AG04449 (cell line): ENCODE measurements around the gene ACBD4.
A peak's percentile ranks its signal among the peaks of the same experiment; 100 is the strongest.

ENCODE experiments used
- CTCF ChIA-PET: fragments of 350-600 bp; formaldehyde crosslinking; extraction: SDS; loops from one replicate; lab custom pipeline; 2021; ENCODE audit warnings: antibody characterized with exemption; lab: Yijun Ruan, JAX
- POLR2A ChIA-PET: fragments of 400-600, 350-600 bp; formaldehyde crosslinking; extraction: SDS; loops from one replicate; lab custom pipeline; 2020; ENCODE audit warnings: antibody characterized with exemption, inconsistent platforms; lab: Yijun Ruan, JAX
- DNase-seq: peaks from one replicate; pipeline ENCODE4 v3.0.0-alpha.2; 2010; ENCODE audit warnings: low read depth, low spot score
- H3K4me3 ChIP-seq: 2 replicates; pipeline ENCODE4 v1.5.1; 2011; ENCODE audit warnings: low read depth, mild to moderate bottlenecking, control low read depth, low read length
- TF ChIP-seq, protein P1 (sequence below): IDR thresholded peaks from one replicate; pipeline ENCODE4 v1.5.1; 2011; ENCODE audit warnings: mild to moderate bottlenecking, moderate library complexity, low read length, control low read depth, inconsistent platforms; ENCODE audit not compliant: insufficient read depth; ENCODE audit errors: missing control alignments

Gene ACBD4

GRCh38 chr17:45088741-45089140 lies 46.7 kb upstream of the ACBD4 start:
- TF ChIP-seq, protein P1, sequence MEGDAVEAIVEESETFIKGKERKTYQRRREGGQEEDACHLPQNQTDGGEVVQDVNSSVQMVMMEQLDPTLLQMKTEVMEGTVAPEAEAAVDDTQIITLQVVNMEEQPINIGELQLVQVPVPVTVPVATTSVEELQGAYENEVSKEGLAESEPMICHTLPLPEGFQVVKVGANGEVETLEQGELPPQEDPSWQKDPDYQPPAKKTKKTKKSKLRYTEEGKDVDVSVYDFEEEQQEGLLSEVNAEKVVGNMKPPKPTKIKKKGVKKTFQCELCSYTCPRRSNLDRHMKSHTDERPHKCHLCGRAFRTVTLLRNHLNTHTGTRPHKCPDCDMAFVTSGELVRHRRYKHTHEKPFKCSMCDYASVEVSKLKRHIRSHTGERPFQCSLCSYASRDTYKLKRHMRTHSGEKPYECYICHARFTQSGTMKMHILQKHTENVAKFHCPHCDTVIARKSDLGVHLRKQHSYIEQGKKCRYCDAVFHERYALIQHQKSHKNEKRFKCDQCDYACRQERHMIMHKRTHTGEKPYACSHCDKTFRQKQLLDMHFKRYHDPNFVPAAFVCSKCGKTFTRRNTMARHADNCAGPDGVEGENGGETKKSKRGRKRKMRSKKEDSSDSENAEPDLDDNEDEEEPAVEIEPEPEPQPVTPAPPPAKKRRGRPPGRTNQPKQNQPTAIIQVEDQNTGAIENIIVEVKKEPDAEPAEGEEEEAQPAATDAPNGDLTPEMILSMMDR, result no peak
- ChIA-PET POLR2A (no interaction called here), CTCF (interaction anchor here (1.1 to 4.1 kb wide), 5 partner anchors 8 to 168 kb away, joined by 4 to 21 read pairs (median 15); partner anchors contain the start of genes ACBD4 and PLCD3)
- DNase-seq, result no peak
- no peak overlapping the region for H3K4me3 ChIP-seq

DNA sequence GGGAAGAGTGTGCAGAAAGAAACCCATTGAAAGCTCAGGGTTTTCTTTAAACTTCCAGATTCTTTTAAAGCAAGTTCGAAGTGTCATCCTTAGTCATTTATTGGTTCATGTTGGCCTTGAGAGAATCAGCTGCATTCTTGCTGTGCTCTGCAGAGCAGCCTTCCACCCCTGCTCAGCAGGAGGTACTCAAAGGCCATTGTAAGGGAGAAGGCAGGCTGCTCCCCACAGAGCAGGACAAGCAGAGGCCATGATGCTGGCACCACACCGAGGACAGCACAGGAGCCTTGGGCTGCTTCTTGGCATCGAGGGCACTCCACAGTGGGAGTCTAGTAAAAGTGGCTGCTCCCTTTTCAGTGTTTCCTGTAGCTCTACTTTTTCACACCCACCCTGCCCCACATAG lies 44.8 kb upstream of the ACBD4 start:
- H3K4me3 ChIP-seq, result no peak overlapping the region
- no peak for DNase-seq
- CTCF ChIA-PET, result interaction anchor here (1.0 to 2.2 kb wide), 3 partner anchors 9 to 45 kb away, joined by 5 to 16 read pairs (median 11); partner anchors contain the start of gene ACBD4
- POLR2A ChIA-PET, result interaction anchor here (0.7 kb wide), 1 partner anchor 320 kb away, joined by 3 read pairs; no protein-coding TSS in a partner anchor
- TF ChIP-seq, protein P1, result no peak

- H3K4me3 ChIP-seq, result no peak overlapping the region
- ChIA-PET CTCF (interaction anchor here (5.8 to 9.3 kb wide), 3 partner anchors 15 to 38 kb away, joined by 45 to 123 read pairs (median 107); partner anchors contain the start of gene PLCD3), POLR2A (no interaction called here)
- DNase-seq, result no peak
- TF ChIP-seq, protein P1, result no peak
Observed at GRCh38 chr17:45091778-45092425, 43.6 kb upstream of the ACBD4 start.

DNA sequence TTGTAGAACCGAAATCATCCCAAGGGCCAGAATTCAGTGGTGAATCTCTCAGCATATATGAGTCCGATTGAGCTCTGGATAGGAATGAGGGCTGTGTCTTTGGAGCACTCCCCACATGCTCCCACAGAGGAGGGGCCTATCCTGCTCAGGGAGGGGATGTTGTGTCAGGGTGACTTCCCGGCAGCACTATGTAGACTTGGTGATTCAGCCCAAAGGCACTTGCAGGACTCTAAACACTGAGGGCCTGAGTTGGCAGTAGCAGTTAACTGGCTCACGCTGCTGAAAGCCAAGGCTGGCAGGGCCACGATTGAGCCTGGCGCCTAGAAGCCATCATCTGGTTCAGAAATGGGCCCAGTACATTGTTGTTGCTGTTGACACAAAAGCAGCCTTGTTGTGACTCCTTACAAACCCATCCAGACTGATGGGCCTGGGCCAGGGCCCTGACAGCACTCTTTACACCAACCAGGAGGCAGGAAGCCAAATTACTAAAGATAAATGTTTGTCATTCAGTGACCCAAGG lies 42.5 kb upstream of the ACBD4 start:
- H3K4me3 ChIP-seq, result no peak overlapping the region
- ChIA-PET CTCF (interaction anchor here (5.5 to 9.3 kb wide), 4 partner anchors 14 to 42 kb away, joined by 45 to 123 read pairs (median 77); partner anchors contain the start of genes ACBD4 and PLCD3), POLR2A (interaction anchor here (1.0 kb wide), 1 partner anchor 30 kb away, joined by 3 read pairs; no protein-coding TSS in a partner anchor)
- TF ChIP-seq, protein P1, result no peak
- peak; percentile 96 for DNase-seq

- ChIA-PET CTCF (interaction anchor here (0.9 to 9.3 kb wide), 7 partner anchors 13 to 173 kb away, joined by 4 to 123 read pairs (median 72); partner anchors contain the start of genes ACBD4 and PLCD3), POLR2A (no interaction called here)
- no peak for DNase-seq
- TF ChIP-seq, protein P1, result no peak
- no peak overlapping the region for H3K4me3 ChIP-seq
Observed at GRCh38 chr17:45093444-45094110, 41.9 kb upstream of the ACBD4 start.

GRCh38 chr17:45096141-45096540 lies 39.3 kb upstream of the ACBD4 start:
- ChIA-PET POLR2A (interaction anchor here (1.2 kb wide), 1 partner anchor 37 kb away, joined by 3 read pairs; the partner anchor contains the start of gene PLCD3), CTCF (interaction anchor here (0.8 to 9.3 kb wide), 17 partner anchors 9 to 318 kb away, joined by 3 to 123 read pairs (median 16); partner anchors contain the start of genes ACBD4, DCAKD and PLCD3)
- no peak for DNase-seq
- TF ChIP-seq, protein P1, result peak; percentile 51
- H3K4me3 ChIP-seq, result no peak overlapping the region
